CD4-positive, alpha-beta T cell treated with Interleukin-12 subunit alpha and Interleukin-12 subunit beta, for 1 hour (primary cell): ENCODE data around the gene UBASH3B.

Source experiments
- DNase-seq: peaks from one replicate; pipeline ENCODE4 v3.0.0-alpha.2; 2020

Gene UBASH3B

GRCh38 chr11:122649116-122649515 lies 6.4 kb upstream of the UBASH3B start:
- DNase-seq, result no peak

- DNase-seq, result no peak
Observed at GRCh38 chr11:122650619-122651018, 4.9 kb upstream of the UBASH3B start.

GRCh38 chr11:122652495-122652894 lies 3.0 kb upstream of the UBASH3B start:
- no peak for DNase-seq

- DNase-seq, result no peak
Observed at GRCh38 chr11:122653916-122654585, 1.5 kb upstream of the UBASH3B start.

GRCh38 chr11:122656073-122656630 lies 630 bp downstream of the UBASH3B start:
- DNase-seq, result peak; percentile 43

GRCh38 chr11:122656631-122657101 lies 1.1 kb downstream of the UBASH3B start:
- DNase-seq, result peak; percentile 39

GRCh38 chr11:122659676-122660554 lies 4.4 kb downstream of the UBASH3B start:
- no peak for DNase-seq

GRCh38 chr11:122661182-122661945 lies 5.8 kb downstream of the UBASH3B start:
- no peak for DNase-seq

- no peak for DNase-seq
Observed at GRCh38 chr11:122663056-122663740, 7.7 kb downstream of the UBASH3B start.

GRCh38 chr11:122663764-122664163 lies 8.2 kb downstream of the UBASH3B start:
- DNase-seq, result no peak

- DNase-seq, result no peak
Observed at GRCh38 chr11:122664188-122664587, 8.7 kb downstream of the UBASH3B start.

GRCh38 chr11:122665861-122666260 lies 10.3 kb downstream of the UBASH3B start:
- DNase-seq, result no peak

- peak; percentile 13 for DNase-seq
Observed at GRCh38 chr11:122666743-122667142, 11.2 kb downstream of the UBASH3B start.

- DNase-seq, result peak; percentile 42
Observed at GRCh38 chr11:122668562-122669090, 13.1 kb downstream of the UBASH3B start.

GRCh38 chr11:122670131-122670530 lies 14.6 kb downstream of the UBASH3B start:
- no peak for DNase-seq

GRCh38 chr11:122671400-122671891 lies 15.9 kb downstream of the UBASH3B start:
- DNase-seq, result no peak

GRCh38 chr11:122672892-122673291 lies 17.4 kb downstream of the UBASH3B start:
- no peak for DNase-seq

GRCh38 chr11:122673701-122674100 lies 18.2 kb downstream of the UBASH3B start:
- DNase-seq, result no peak

- no peak for DNase-seq
Observed at GRCh38 chr11:122676638-122677037, 21.1 kb downstream of the UBASH3B start.

GRCh38 chr11:122677256-122677655 lies 21.7 kb downstream of the UBASH3B start:
- DNase-seq, result no peak

GRCh38 chr11:122678406-122678805 lies 22.9 kb downstream of the UBASH3B start:
- DNase-seq, result no peak

GRCh38 chr11:122679466-122679865 lies 23.9 kb downstream of the UBASH3B start:
- DNase-seq, result no peak
